HepG2 (cell line): Measurements from ENCODE around the gene ESRP2. TPM values are rescaled to one million over a fixed set of nuclear protein-coding genes. Genes with fewer than 3 reads are reported as not detected.
A peak's percentile ranks its signal among the peaks of the same experiment; 100 is the strongest.

ENCODE experiments used
- HOXA3 ChIP-seq: sonication (generic); formaldehyde crosslinking; IDR thresholded peaks from 2 replicates; pipeline ENCODE4 v1.5.0; 2020; ENCODE audit warnings: missing genetic modification reagents
- KDM5A ChIP-seq: fragments of 200-600 bp; sonication (generic); IDR thresholded peaks from 2 replicates; pipeline ENCODE4 v1.7.0; 2018; ENCODE audit warnings: antibody characterized with exemption, mild to moderate bottlenecking, low read length, borderline replicate concordance
- ZNF441 ChIP-seq: sonication (generic); formaldehyde crosslinking; IDR thresholded peaks from 2 replicates; pipeline ENCODE4 v1.7.0; 2021; ENCODE audit warnings: missing genetic modification reagents, borderline replicate concordance
- ZNF879 ChIP-seq: sonication (generic); formaldehyde crosslinking; IDR thresholded peaks from 2 replicates; pipeline ENCODE4 v1.8.1; 2023; ENCODE audit warnings: missing genetic modification reagents
- polyA plus RNA-seq, 8 experiments: library from polyadenylated mRNA; depleted of rRNA in 3 of 8; stranded (reverse) in 7 of 8; unstranded in 1 of 8; fragments of >200 nt; fragmentation: Illumina TruSeq in 4 of 8; extraction: Trizol in 4 of 8; gene quantifications; 2 replicates each; pipeline versions ENCODE4 v1.2.1 to v1.2.3, GENCODE V29; 2011 to 2016; ENCODE audit warnings: low read depth in 4 of 8, missing spikeins in 1 of 8, mixed read lengths in 1 of 8; ENCODE audit not compliant: insufficient read depth in 1 of 8
- total RNA-seq, 5 experiments: library from RNA; depleted of rRNA; stranded (reverse); fragments of >200 nt; fragmentation: Illumina TruSeq; extraction: Trizol; gene quantifications; 2 replicates each; pipeline ENCODE4 v1.2.3, GENCODE V29; 2016; ENCODE audit warnings: low read depth in 1 of 5
- TF ChIP-seq, protein P1 (sequence below): IDR thresholded peaks from 2 replicates; pipeline ENCODE4 v1.4.0; 2020; ENCODE audit warnings: mild to moderate bottlenecking, missing genetic modification reagents
- TF ChIP-seq, protein P2 (sequence below): fragments of 450-650 bp; IDR thresholded peaks from 2 replicates; pipeline ENCODE4 v1.6.1; 2017; ENCODE audit warnings: mild to moderate bottlenecking
- TF ChIP-seq, protein P3 (sequence below): sonication (generic); formaldehyde crosslinking; IDR thresholded peaks from 2 replicates; pipeline ENCODE4 v1.5.1; 2020; ENCODE audit warnings: missing genetic modification reagents, mild to moderate bottlenecking, borderline replicate concordance
- TF ChIP-seq, protein P4 (sequence below): sonication (generic); formaldehyde crosslinking; conservative IDR thresholded peaks from 2 replicates; pipeline ENCODE4 v1.4.0; 2020; ENCODE audit warnings: mild to moderate bottlenecking, missing genetic modification reagents, moderate library complexity
- TF ChIP-seq, protein P5 (sequence below): sonication (generic); formaldehyde crosslinking; IDR thresholded peaks from 2 replicates; pipeline ENCODE4 v1.8.1; 2023; ENCODE audit warnings: missing genetic modification reagents, inconsistent platforms, borderline replicate concordance
- TF ChIP-seq, protein P6 (sequence below): sonication (generic); formaldehyde crosslinking; IDR thresholded peaks from 2 replicates; pipeline ENCODE4 v1.8.0; 2023; ENCODE audit warnings: mild to moderate bottlenecking, missing genetic modification reagents
- TF ChIP-seq, protein P7 (sequence below): IDR thresholded peaks from 2 replicates; pipeline ENCODE4 v1.6.1; 2016

The ESRP2 gene
- total and polyA plus RNA-seq, 2 of the 13 experiments (the other 11 are each of a cell fraction or from before 2014, with no cell fraction given) = 21.1 to 32.4 TPM

DNA sequence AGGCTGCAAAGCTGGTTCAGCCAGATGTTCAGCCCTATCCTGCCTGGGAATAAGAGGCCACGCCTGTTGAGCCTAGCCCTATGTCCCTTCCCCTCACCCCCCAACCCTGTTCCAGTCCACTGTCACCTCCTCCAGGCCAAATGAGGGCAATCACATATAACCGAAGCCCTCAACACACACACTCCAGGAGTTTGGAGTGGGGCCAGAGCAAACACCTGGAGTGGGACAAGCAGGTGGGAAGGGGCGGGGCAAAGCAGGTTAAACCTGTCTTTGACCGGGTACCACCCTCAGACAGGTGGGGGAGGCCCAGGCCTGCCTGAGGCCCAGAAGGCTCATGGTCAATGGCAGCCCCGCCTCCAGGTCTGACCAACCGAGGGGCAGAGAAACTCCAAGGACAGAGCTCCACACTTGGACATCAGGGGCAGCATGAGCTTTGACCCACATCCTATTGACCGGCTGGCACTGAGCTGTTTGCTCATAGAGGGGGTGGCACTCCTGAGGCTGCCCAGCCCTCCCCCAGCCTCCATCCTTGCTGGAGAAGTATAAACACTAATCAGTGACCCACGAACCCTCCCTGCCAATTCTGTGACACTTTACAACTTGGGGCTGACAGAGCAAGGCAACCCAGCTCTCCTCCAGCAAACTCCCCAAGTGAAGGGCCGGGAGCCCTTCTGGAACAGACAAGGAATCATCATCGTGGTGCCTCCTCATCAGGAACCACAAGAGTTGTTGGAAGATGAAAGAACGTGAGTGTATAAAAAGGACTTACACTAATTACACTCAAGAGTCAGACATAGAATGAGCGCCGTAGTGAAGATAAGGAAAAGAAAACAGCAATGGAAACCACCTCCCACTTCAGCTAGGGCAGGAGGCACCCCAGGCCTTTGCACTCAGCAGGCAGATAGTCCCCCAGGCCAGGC, 1.5 kb downstream of the ESRP2 start (continued):
- no peak for TF ChIP-seq ZNF879 (CRISPR knock-in tag)
- TF ChIP-seq KDM5A = 0 out of 2 replicates have a peak, but pooled peaks have one; percentile 8
- TF ChIP-seq, protein P1, sequence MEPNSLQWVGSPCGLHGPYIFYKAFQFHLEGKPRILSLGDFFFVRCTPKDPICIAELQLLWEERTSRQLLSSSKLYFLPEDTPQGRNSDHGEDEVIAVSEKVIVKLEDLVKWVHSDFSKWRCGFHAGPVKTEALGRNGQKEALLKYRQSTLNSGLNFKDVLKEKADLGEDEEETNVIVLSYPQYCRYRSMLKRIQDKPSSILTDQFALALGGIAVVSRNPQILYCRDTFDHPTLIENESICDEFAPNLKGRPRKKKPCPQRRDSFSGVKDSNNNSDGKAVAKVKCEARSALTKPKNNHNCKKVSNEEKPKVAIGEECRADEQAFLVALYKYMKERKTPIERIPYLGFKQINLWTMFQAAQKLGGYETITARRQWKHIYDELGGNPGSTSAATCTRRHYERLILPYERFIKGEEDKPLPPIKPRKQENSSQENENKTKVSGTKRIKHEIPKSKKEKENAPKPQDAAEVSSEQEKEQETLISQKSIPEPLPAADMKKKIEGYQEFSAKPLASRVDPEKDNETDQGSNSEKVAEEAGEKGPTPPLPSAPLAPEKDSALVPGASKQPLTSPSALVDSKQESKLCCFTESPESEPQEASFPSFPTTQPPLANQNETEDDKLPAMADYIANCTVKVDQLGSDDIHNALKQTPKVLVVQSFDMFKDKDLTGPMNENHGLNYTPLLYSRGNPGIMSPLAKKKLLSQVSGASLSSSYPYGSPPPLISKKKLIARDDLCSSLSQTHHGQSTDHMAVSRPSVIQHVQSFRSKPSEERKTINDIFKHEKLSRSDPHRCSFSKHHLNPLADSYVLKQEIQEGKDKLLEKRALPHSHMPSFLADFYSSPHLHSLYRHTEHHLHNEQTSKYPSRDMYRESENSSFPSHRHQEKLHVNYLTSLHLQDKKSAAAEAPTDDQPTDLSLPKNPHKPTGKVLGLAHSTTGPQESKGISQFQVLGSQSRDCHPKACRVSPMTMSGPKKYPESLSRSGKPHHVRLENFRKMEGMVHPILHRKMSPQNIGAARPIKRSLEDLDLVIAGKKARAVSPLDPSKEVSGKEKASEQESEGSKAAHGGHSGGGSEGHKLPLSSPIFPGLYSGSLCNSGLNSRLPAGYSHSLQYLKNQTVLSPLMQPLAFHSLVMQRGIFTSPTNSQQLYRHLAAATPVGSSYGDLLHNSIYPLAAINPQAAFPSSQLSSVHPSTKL (CRISPR knock-in tag) = peak; percentile 89
- TF ChIP-seq, protein P2, sequence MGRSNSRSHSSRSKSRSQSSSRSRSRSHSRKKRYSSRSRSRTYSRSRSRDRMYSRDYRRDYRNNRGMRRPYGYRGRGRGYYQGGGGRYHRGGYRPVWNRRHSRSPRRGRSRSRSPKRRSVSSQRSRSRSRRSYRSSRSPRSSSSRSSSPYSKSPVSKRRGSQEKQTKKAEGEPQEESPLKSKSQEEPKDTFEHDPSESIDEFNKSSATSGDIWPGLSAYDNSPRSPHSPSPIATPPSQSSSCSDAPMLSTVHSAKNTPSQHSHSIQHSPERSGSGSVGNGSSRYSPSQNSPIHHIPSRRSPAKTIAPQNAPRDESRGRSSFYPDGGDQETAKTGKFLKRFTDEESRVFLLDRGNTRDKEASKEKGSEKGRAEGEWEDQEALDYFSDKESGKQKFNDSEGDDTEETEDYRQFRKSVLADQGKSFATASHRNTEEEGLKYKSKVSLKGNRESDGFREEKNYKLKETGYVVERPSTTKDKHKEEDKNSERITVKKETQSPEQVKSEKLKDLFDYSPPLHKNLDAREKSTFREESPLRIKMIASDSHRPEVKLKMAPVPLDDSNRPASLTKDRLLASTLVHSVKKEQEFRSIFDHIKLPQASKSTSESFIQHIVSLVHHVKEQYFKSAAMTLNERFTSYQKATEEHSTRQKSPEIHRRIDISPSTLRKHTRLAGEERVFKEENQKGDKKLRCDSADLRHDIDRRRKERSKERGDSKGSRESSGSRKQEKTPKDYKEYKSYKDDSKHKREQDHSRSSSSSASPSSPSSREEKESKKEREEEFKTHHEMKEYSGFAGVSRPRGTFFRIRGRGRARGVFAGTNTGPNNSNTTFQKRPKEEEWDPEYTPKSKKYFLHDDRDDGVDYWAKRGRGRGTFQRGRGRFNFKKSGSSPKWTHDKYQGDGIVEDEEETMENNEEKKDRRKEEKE = no peak
- TF ChIP-seq, protein P3, sequence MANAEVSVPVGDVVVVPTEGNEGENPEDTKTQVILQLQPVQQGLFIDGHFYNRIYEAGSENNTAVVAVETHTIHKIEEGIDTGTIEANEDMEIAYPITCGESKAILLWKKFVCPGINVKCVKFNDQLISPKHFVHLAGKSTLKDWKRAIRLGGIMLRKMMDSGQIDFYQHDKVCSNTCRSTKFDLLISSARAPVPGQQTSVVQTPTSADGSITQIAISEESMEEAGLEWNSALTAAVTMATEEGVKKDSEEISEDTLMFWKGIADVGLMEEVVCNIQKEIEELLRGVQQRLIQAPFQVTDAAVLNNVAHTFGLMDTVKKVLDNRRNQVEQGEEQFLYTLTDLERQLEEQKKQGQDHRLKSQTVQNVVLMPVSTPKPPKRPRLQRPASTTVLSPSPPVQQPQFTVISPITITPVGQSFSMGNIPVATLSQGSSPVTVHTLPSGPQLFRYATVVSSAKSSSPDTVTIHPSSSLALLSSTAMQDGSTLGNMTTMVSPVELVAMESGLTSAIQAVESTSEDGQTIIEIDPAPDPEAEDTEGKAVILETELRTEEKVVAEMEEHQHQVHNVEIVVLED = no peak
- TF ChIP-seq, protein P4, sequence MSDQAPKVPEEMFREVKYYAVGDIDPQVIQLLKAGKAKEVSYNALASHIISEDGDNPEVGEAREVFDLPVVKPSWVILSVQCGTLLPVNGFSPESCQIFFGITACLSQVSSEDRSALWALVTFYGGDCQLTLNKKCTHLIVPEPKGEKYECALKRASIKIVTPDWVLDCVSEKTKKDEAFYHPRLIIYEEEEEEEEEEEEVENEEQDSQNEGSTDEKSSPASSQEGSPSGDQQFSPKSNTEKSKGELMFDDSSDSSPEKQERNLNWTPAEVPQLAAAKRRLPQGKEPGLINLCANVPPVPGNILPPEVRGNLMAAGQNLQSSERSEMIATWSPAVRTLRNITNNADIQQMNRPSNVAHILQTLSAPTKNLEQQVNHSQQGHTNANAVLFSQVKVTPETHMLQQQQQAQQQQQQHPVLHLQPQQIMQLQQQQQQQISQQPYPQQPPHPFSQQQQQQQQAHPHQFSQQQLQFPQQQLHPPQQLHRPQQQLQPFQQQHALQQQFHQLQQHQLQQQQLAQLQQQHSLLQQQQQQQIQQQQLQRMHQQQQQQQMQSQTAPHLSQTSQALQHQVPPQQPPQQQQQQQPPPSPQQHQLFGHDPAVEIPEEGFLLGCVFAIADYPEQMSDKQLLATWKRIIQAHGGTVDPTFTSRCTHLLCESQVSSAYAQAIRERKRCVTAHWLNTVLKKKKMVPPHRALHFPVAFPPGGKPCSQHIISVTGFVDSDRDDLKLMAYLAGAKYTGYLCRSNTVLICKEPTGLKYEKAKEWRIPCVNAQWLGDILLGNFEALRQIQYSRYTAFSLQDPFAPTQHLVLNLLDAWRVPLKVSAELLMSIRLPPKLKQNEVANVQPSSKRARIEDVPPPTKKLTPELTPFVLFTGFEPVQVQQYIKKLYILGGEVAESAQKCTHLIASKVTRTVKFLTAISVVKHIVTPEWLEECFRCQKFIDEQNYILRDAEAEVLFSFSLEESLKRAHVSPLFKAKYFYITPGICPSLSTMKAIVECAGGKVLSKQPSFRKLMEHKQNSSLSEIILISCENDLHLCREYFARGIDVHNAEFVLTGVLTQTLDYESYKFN (CRISPR knock-in tag) = peak; percentile 91
- peak; percentile 45; the same call in 1 of the 2 replicates for TF ChIP-seq ZNF441
- TF ChIP-seq, protein P5, sequence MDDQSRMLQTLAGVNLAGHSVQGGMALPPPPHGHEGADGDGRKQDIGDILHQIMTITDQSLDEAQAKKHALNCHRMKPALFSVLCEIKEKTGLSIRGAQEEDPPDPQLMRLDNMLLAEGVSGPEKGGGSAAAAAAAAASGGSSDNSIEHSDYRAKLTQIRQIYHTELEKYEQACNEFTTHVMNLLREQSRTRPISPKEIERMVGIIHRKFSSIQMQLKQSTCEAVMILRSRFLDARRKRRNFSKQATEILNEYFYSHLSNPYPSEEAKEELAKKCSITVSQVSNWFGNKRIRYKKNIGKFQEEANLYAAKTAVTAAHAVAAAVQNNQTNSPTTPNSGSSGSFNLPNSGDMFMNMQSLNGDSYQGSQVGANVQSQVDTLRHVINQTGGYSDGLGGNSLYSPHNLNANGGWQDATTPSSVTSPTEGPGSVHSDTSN (CRISPR knock-in tag) = no peak
- TF ChIP-seq, protein P6, sequence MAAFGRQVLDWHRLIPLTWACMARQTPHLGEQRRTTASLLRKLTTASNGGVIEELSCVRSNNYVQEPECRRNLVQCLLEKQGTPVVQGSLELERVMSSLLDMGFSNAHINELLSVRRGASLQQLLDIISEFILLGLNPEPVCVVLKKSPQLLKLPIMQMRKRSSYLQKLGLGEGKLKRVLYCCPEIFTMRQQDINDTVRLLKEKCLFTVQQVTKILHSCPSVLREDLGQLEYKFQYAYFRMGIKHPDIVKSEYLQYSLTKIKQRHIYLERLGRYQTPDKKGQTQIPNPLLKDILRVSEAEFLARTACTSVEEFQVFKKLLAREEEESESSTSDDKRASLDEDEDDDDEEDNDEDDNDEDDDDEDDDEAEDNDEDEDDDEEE (CRISPR knock-in tag) = peak; percentile 82; the same call in 1 of the 2 replicates
- TF ChIP-seq, protein P7, sequence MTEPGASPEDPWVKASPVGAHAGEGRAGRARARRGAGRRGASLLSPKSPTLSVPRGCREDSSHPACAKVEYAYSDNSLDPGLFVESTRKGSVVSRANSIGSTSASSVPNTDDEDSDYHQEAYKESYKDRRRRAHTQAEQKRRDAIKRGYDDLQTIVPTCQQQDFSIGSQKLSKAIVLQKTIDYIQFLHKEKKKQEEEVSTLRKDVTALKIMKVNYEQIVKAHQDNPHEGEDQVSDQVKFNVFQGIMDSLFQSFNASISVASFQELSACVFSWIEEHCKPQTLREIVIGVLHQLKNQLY (CRISPR knock-in tag) = peak; percentile 41; the same call in 1 of the 2 replicates
- TF ChIP-seq HOXA3 (CRISPR knock-in tag) = peak; percentile 78
